Measurements from ENCODE around the gene PLTP. TPM values are rescaled to one million over a fixed set of nuclear protein-coding genes. Genes with fewer than 3 reads are reported as not detected.
A peak's percentile ranks its signal among the peaks of the same experiment; 100 is the strongest.

Gene PLTP
- total and polyA plus RNA-seq, 2 of the 13 experiments (the other 11 are each of a cell fraction or from before 2014, with no cell fraction given) = 16.9 to 28.6 TPM

DNA sequence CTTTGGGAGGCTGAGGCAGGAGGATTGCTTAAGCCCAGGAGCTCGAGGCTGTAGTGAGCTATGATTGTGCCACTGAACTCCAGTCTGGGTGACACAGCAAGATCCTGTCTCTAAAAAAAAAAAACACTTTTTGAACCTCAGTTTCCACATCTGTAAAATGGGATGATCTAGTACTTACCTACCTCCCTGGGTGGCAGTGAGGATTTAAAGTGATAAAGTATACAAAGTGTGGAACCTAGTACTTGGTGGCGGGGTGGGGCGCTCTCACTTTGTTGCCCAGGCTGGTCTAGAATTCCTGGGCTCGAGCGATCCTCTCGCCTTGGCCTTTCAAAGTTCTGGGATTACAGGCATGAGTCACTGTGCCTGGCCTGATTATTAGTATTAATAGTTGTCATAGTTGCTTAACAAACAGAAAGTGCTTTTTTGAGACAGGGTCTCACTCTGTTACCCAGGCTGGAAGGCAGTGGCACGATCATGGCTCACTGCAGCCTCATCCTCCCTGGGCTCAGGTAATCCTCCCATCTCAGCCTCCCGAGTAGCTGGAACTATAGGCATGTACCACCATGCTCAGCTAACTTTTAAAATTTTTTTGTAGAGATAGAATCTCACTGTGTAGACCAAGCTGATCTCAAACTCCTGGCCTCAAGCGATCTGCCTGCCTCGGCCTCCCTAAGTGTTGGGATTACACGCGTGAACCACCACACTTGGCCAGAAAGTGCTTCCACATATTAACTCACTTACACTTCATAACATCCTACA lies 7.0 kb upstream of the PLTP start:
- Histone ChIP-seq H2AFZ (ENCODE audit: low read length) (no peak overlapping the region), H4K20me1 (ENCODE audit: insufficient read depth, low read length) (no peaks in the 10 kb centered on the region), H3K79me2 (ENCODE audit: insufficient read depth, low read length) (no peaks in the 10 kb centered on the region), H3K9me3 (ENCODE audit: low read length) (no peaks in the 10 kb centered on the region), H3K27ac (ENCODE audit: extremely low read length, insufficient read depth, low read length) (no peak overlapping the region), H3K27me3 (ENCODE audit: control insufficient read depth in 1 of 2, insufficient read depth in 2 of 2, low read length in 2 of 2) (peaks cover 0 to 8% of the 10 kb centered on the region in 2 experiments; a peak in 2 of 5 replicates), H3K4me3 (replicated peaks in 1 of 3; ENCODE audit: insufficient read depth in 1 of 3, low read depth in 2 of 3, low read length in 3 of 3) (peak overlapping the region in 1 of 3 experiments; percentile 44; a peak in 2 of 6 replicates), H3K4me2 (ENCODE audit: low read depth, low read length) (peak overlapping the region; percentile 48), H3K36me3 (replicated peaks in 1 of 2; ENCODE audit: control insufficient read depth in 1 of 2, insufficient read depth in 2 of 2, low read length in 2 of 2) (no peaks in the 10 kb centered on the region), H3K4me1 (ENCODE audit: insufficient read depth, low read length) (peaks cover 74% of the 10 kb centered on the region), H3K9ac (ENCODE audit: insufficient read depth, low read depth, low read length) (peak overlapping the region; percentile 11; the same call in 1 of the 2 replicates)
- intact Hi-C loops (cut with micrococcal nuclease; ENCODE audit: unreplicated experiment) (no loop called here), in situ Hi-C loops (cut with HindIII; ENCODE audit: extremely low pct_ligation_motif_present, low pct_unique_long_range_greater_than_20kb) (no loop called here)
- ATAC-seq (no peak), DNase-seq (ENCODE audit: low spot score) (no peak), FAIRE-seq (no peak)
- WGBS (ENCODE audit: low lambda C conversion rate) = 42% methylated on average over 12 of the region's 12 CpGs
- ChIA-PET POLR2A (interaction anchor here (1.2 to 5.0 kb wide), 15 partner anchors 8 to 85 kb away, joined by 3 to 78 read pairs (median 9); partner anchors contain the start of genes ACOT8, CTSA, NEURL2 and PCIF1), CTCF (ENCODE audit: low intra/inter-chr PET ratio, low total read pairs) (no interaction called here)
- no TSS peak for BruUV-seq (replicated peaks)
- TF ChIP-seq, protein P1, sequence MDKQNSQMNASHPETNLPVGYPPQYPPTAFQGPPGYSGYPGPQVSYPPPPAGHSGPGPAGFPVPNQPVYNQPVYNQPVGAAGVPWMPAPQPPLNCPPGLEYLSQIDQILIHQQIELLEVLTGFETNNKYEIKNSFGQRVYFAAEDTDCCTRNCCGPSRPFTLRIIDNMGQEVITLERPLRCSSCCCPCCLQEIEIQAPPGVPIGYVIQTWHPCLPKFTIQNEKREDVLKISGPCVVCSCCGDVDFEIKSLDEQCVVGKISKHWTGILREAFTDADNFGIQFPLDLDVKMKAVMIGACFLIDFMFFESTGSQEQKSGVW (CRISPR knock-in tag; IDR thresholded peaks at IDR 0.05; ENCODE audit: borderline replicate concordance) = no peak
- 0 out of 2 replicates have a peak, but pooled peaks have one; percentile 26 for TF ChIP-seq HDAC1 (CRISPR knock-in tag; IDR thresholded peaks at IDR 0.05)
- TF ChIP-seq, protein P2, sequence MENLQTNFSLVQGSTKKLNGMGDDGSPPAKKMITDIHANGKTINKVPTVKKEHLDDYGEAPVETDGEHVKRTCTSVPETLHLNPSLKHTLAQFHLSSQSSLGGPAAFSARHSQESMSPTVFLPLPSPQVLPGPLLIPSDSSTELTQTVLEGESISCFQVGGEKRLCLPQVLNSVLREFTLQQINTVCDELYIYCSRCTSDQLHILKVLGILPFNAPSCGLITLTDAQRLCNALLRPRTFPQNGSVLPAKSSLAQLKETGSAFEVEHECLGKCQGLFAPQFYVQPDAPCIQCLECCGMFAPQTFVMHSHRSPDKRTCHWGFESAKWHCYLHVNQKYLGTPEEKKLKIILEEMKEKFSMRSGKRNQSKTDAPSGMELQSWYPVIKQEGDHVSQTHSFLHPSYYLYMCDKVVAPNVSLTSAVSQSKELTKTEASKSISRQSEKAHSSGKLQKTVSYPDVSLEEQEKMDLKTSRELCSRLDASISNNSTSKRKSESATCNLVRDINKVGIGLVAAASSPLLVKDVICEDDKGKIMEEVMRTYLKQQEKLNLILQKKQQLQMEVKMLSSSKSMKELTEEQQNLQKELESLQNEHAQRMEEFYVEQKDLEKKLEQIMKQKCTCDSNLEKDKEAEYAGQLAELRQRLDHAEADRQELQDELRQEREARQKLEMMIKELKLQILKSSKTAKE (CRISPR knock-in tag; IDR thresholded peaks at IDR 0.05; ENCODE audit: borderline replicate concordance) = no peak
- no peak for TF ChIP-seq ZNF772 (CRISPR knock-in tag; IDR thresholded peaks at IDR 0.05)
- TF ChIP-seq, protein P3, sequence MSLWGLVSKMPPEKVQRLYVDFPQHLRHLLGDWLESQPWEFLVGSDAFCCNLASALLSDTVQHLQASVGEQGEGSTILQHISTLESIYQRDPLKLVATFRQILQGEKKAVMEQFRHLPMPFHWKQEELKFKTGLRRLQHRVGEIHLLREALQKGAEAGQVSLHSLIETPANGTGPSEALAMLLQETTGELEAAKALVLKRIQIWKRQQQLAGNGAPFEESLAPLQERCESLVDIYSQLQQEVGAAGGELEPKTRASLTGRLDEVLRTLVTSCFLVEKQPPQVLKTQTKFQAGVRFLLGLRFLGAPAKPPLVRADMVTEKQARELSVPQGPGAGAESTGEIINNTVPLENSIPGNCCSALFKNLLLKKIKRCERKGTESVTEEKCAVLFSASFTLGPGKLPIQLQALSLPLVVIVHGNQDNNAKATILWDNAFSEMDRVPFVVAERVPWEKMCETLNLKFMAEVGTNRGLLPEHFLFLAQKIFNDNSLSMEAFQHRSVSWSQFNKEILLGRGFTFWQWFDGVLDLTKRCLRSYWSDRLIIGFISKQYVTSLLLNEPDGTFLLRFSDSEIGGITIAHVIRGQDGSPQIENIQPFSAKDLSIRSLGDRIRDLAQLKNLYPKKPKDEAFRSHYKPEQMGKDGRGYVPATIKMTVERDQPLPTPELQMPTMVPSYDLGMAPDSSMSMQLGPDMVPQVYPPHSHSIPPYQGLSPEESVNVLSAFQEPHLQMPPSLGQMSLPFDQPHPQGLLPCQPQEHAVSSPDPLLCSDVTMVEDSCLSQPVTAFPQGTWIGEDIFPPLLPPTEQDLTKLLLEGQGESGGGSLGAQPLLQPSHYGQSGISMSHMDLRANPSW (CRISPR knock-in tag; IDR thresholded peaks at IDR 0.05; ENCODE audit: borderline replicate concordance) = 0 out of 2 replicates have a peak, but pooled peaks have one; percentile 54
- TF ChIP-seq ELF4 (CRISPR knock-in tag; IDR thresholded peaks at IDR 0.05; ENCODE audit: borderline replicate concordance) = peak; percentile 63; the same call in 1 of the 2 replicates
- peak; percentile 93 for TF ChIP-seq KDM1A (CRISPR knock-in tag; IDR thresholded peaks at IDR 0.05)
- TF ChIP-seq CHD4 (IDR thresholded peaks at IDR 0.05; ENCODE audit: borderline replicate concordance, low read length) = peak; percentile 99
- no peak for TF ChIP-seq SP140L (CRISPR knock-in tag; IDR thresholded peaks at IDR 0.05; ENCODE audit: borderline replicate concordance)
- no peak for TF ChIP-seq ZNF24 (IDR thresholded peaks at IDR 0.05)
- TF ChIP-seq ZMYM2 (CRISPR knock-in tag; IDR thresholded peaks at IDR 0.05) = peak; percentile 70; the same call in 1 of the 2 replicates
- peak; percentile 21; the same call in 1 of the 2 replicates for TF ChIP-seq PITX1 (CRISPR knock-in tag; IDR thresholded peaks at IDR 0.05)
- peak; percentile 76 for TF ChIP-seq RCOR2 (CRISPR knock-in tag; IDR thresholded peaks at IDR 0.05)
- TF ChIP-seq, protein P4, sequence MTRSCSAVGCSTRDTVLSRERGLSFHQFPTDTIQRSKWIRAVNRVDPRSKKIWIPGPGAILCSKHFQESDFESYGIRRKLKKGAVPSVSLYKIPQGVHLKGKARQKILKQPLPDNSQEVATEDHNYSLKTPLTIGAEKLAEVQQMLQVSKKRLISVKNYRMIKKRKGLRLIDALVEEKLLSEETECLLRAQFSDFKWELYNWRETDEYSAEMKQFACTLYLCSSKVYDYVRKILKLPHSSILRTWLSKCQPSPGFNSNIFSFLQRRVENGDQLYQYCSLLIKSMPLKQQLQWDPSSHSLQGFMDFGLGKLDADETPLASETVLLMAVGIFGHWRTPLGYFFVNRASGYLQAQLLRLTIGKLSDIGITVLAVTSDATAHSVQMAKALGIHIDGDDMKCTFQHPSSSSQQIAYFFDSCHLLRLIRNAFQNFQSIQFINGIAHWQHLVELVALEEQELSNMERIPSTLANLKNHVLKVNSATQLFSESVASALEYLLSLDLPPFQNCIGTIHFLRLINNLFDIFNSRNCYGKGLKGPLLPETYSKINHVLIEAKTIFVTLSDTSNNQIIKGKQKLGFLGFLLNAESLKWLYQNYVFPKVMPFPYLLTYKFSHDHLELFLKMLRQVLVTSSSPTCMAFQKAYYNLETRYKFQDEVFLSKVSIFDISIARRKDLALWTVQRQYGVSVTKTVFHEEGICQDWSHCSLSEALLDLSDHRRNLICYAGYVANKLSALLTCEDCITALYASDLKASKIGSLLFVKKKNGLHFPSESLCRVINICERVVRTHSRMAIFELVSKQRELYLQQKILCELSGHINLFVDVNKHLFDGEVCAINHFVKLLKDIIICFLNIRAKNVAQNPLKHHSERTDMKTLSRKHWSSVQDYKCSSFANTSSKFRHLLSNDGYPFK (CRISPR knock-in tag; IDR thresholded peaks at IDR 0.05; ENCODE audit: borderline replicate concordance) = 0 out of 2 replicates have a peak, but pooled peaks have one; percentile 35

Measured in HepG2 (cell line).